H9 (cell line): ENCODE results near the gene LHFPL6. TPM values are rescaled to one million over a fixed set of nuclear protein-coding genes. Genes with fewer than 3 reads are reported as not detected.

Source experiments
- DNase-seq: peaks from one replicate; pipeline ENCODE4 v3.0.0-alpha.2; 2017
- H2AFZ ChIP-seq: one replicate; pipeline ENCODE4 v1.6.1; 2013; ENCODE audit warnings: mild to moderate bottlenecking, low read length, control low read depth, moderate library complexity
- H2AK5ac ChIP-seq: 2 replicates; pipeline ENCODE4 v1.6.1; 2013; ENCODE audit warnings: low read length, control low read depth, mixed read lengths; ENCODE audit not compliant: insufficient read length
- H2BK120ac ChIP-seq: one replicate; pipeline ENCODE4 v1.6.1; 2013; ENCODE audit warnings: low read depth, mild to moderate bottlenecking, low read length, control low read depth, inconsistent platforms; ENCODE audit not compliant: poor library complexity, severe bottlenecking
- H2BK12ac ChIP-seq: 2 replicates; pipeline ENCODE4 v1.6.1; 2013; ENCODE audit warnings: low read length, control low read depth, mixed read lengths, low read depth; ENCODE audit not compliant: insufficient read length
- H2BK15ac ChIP-seq: 2 replicates; pipeline ENCODE4 v1.6.1; 2013; ENCODE audit warnings: low read depth, low read length, control low read depth
- H2BK20ac ChIP-seq: one replicate; pipeline ENCODE4 v1.6.1; 2013; ENCODE audit warnings: low read depth, mild to moderate bottlenecking, low read length, control low read depth, inconsistent platforms; ENCODE audit not compliant: poor library complexity, severe bottlenecking
- H2BK5ac ChIP-seq: 2 replicates; pipeline ENCODE4 v1.6.1; 2013; ENCODE audit warnings: low read length, control low read depth, mixed read lengths; ENCODE audit not compliant: insufficient read length
- H3K14ac ChIP-seq: 2 replicates; pipeline ENCODE4 v1.6.1; 2013; ENCODE audit warnings: low read length, control low read depth; ENCODE audit not compliant: insufficient read depth
- H3K18ac ChIP-seq: 2 replicates; pipeline ENCODE4 v1.6.1; 2013; ENCODE audit warnings: low read depth, mild to moderate bottlenecking, mixed read lengths, low read length, control low read depth; ENCODE audit not compliant: insufficient read length
- H3K23ac ChIP-seq: 2 replicates; pipeline ENCODE4 v1.6.1; 2013; ENCODE audit warnings: low read length, control low read depth, mixed read lengths, low read depth; ENCODE audit not compliant: insufficient read length
- H3K23me2 ChIP-seq: 2 replicates; pipeline ENCODE4 v1.6.1; 2013; ENCODE audit warnings: low read depth, mild to moderate bottlenecking, mixed read lengths, low read length, control low read depth; ENCODE audit not compliant: insufficient read length, poor library complexity, severe bottlenecking
- H3K27ac ChIP-seq: 2 replicates; pipeline ENCODE4 v1.5.1; 2013; ENCODE audit warnings: low read length, control low read depth, mixed read lengths, low read depth; ENCODE audit not compliant: insufficient read length
- H3K27me3 ChIP-seq: 2 replicates; pipeline ENCODE4 v1.6.1; 2013; ENCODE audit warnings: low read length, control low read depth, inconsistent platforms; ENCODE audit not compliant: insufficient read depth
- H3K4ac ChIP-seq: 2 replicates; pipeline ENCODE4 v1.6.1; 2013; ENCODE audit warnings: low read depth, mild to moderate bottlenecking, control low read depth, inconsistent platforms, low read length, moderate library complexity
- H3K4me1 ChIP-seq: 2 replicates; pipeline ENCODE4 v1.6.1; 2013; ENCODE audit warnings: low read length, control low read depth, inconsistent platforms; ENCODE audit not compliant: insufficient read depth
- H3K4me2 ChIP-seq: 2 replicates; pipeline ENCODE4 v1.6.1; 2013; ENCODE audit warnings: low read length, control low read depth, mixed read lengths; ENCODE audit not compliant: insufficient read length, insufficient read depth
- H3K56ac ChIP-seq: 2 replicates; pipeline ENCODE4 v1.6.1; 2013; ENCODE audit warnings: low read depth, mild to moderate bottlenecking, mixed read lengths, low read length, control low read depth; ENCODE audit not compliant: insufficient read length
- H3K79me1 ChIP-seq: 2 replicates; pipeline ENCODE4 v1.6.1; 2013; ENCODE audit warnings: low read depth, mild to moderate bottlenecking, moderate library complexity, low read length, control low read depth, inconsistent platforms; ENCODE audit not compliant: insufficient read depth, poor library complexity, severe bottlenecking
- H3K79me2 ChIP-seq: 2 replicates; pipeline ENCODE4 v1.6.1; 2013; ENCODE audit warnings: low read length, control low read depth, inconsistent platforms; ENCODE audit not compliant: insufficient read depth
- H3K9ac ChIP-seq: 2 replicates; pipeline ENCODE4 v1.6.1; 2013; ENCODE audit warnings: low read length, control low read depth, mixed read lengths; ENCODE audit not compliant: insufficient read length; ENCODE audit errors: extremely low read depth
- H3K9me3 ChIP-seq: one replicate; pipeline ENCODE4 v1.6.1; 2013; ENCODE audit warnings: low read depth, low read length, inconsistent platforms; ENCODE audit not compliant: control insufficient read depth
- H3T11ph ChIP-seq: one replicate; pipeline ENCODE4 v1.6.1; 2013; ENCODE audit warnings: mild to moderate bottlenecking, low read length, control low read depth, inconsistent platforms
- H4K20me1 ChIP-seq: one replicate; pipeline ENCODE4 v1.6.1; 2013; ENCODE audit not compliant: control insufficient read depth, insufficient read length, insufficient read depth
- H4K5ac ChIP-seq: 2 replicates; pipeline ENCODE4 v1.6.1; 2013; ENCODE audit warnings: low read depth, mild to moderate bottlenecking, mixed read lengths, low read length, control low read depth; ENCODE audit not compliant: insufficient read length
- H4K8ac ChIP-seq: replicated peaks from 2 replicates; pipeline ENCODE4 v1.6.1; 2013; ENCODE audit warnings: low read length, control low read depth, mixed read lengths, low read depth; ENCODE audit not compliant: insufficient read length
- H4K91ac ChIP-seq: 2 replicates; pipeline ENCODE4 v1.6.1; 2013; ENCODE audit warnings: low read depth, mild to moderate bottlenecking, moderate library complexity, mixed read lengths, low read length, control low read depth; ENCODE audit not compliant: insufficient read length
- H3K27ac Mint-ChIP-seq, 3 experiments: 2 replicates in 2 of 3; 3 replicates in 1 of 3; pipeline ENCODE4 v1.8.0; 2020 to 2021; ENCODE audit warnings: mixed read lengths in 3 of 3, mild to moderate bottlenecking in 1 of 3, moderate library complexity in 1 of 3
- H3K27me3 Mint-ChIP-seq: 2 replicates; pipeline ENCODE4 v1.8.0; 2021; ENCODE audit warnings: low read depth, mild to moderate bottlenecking, moderate library complexity, mixed read lengths
- H3K36me3 Mint-ChIP-seq, 3 experiments: 2 replicates in 2 of 3; 3 replicates in 1 of 3; pipeline ENCODE4 v1.8.0; 2020 to 2021; ENCODE audit warnings: low read depth in 3 of 3, mixed read lengths in 3 of 3; ENCODE audit not compliant: insufficient read depth in 1 of 3
- H3K4me1 Mint-ChIP-seq, 2 experiments: 2 replicates each; pipeline ENCODE4 v1.8.0; 2020; ENCODE audit warnings: mixed read lengths in 2 of 2
- H3K4me3 Mint-ChIP-seq, 2 experiments: 2 replicates in 1 of 2; 3 replicates in 1 of 2; pipeline ENCODE4 v1.8.0; 2020 to 2021; ENCODE audit warnings: mild to moderate bottlenecking in 2 of 2, mixed read lengths in 2 of 2, moderate library complexity in 1 of 2
- H3K9me3 Mint-ChIP-seq, 2 experiments: 2 replicates in 1 of 2; 3 replicates in 1 of 2; pipeline ENCODE4 v1.8.0; 2020; ENCODE audit warnings: mild to moderate bottlenecking in 2 of 2, mixed read lengths in 2 of 2, moderate library complexity in 1 of 2
- WGBS: extraction: QIAGEN DNeasy Blood & Tissue Kit; methylation state at CpG from one replicate; pipeline ENCODE4 v1.1.7; 2013; ENCODE audit warnings: missing lambda C conversion rate, low lambda C conversion rate, mixed read lengths; ENCODE audit not compliant: insufficient read length; ENCODE audit errors: extremely low coverage; 5-methylcytosine and 5-hydroxymethylcytosine counted together
- total RNA-seq: library from RNA; stranded (reverse); gene quantifications from 2 replicates; pipeline ENCODE4 v1.2.1, GENCODE V29; 2021
- TF ChIP-seq, protein P1 (sequence below): fragments of 200-600 bp; sonication (generic); conservative IDR thresholded peaks from 3 replicates; pipeline ENCODE4 v1.8.0; 2021; ENCODE audit warnings: antibody characterized with exemption, mild to moderate bottlenecking

LHFPL6 gene
- total RNA-seq, 1 experiment from 2014 or later: 3.5 TPM

DNA sequence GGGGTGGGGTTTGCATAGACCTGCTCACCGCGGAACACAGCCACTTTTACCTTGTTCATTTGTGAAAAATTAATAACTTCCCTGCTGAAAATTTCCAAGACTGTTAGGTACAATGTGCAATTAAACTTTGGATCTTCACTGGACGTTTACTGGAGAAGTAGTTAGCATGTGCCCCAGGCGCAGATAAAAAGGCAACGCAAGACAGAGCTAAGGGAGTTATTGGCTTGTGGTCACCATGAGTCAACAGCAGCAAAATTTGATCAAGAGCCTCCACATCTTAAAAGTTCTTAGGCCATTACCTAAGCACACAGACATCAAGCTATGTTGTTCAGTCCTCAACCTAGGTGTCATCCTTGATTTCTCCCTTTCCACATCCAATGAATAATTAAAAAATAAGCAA is 257.0 kb downstream of the LHFPL6 start:
- Histone ChIP-seq H4K5ac (no peak overlapping the region), H3T11ph (no peak overlapping the region), H3K9ac (no peak overlapping the region), H3K4ac (no peak overlapping the region), H3K4me2 (no peak overlapping the region), H2BK5ac (no peak overlapping the region), H2BK15ac (no peak overlapping the region), H2BK20ac (no peak overlapping the region), H3K9me3 (no peaks in the 10 kb centered on the region), H2AFZ (no peak overlapping the region), H3K23ac (no peak overlapping the region), H4K8ac (no peak overlapping the region), H3K18ac (no peak overlapping the region), H3K27ac (no peak overlapping the region), H2AK5ac (no peak overlapping the region), H3K14ac (no peak overlapping the region), H3K23me2 (no peaks in the 10 kb centered on the region), H4K91ac (no peak overlapping the region), H3K4me1 (peaks cover 3% of the 10 kb centered on the region; the same call in 1 of the 2 replicates), H2BK12ac (no peak overlapping the region), H3K79me1 (no peaks in the 10 kb centered on the region), H2BK120ac (no peak overlapping the region), H3K79me2 (no peaks in the 10 kb centered on the region), H3K56ac (no peak overlapping the region), H3K27me3 (no peaks in the 10 kb centered on the region; the same call in 1 of the 2 replicates), H4K20me1 (no peaks in the 10 kb centered on the region)
- Mint-ChIP-seq H3K4me3 (no peak overlapping the region), H3K27ac (no peak overlapping the region), H3K4me1 (peaks cover 28 to 34% of the 10 kb centered on the region in 2 experiments), H3K36me3 (no peaks in the 10 kb centered on the region), H3K27me3 (peaks cover 73% of the 10 kb centered on the region), H3K9me3 (no peaks in the 10 kb centered on the region; a peak in 1 of 5 replicates)
- WGBS: no CpG with 5 or more reads among the region's 5 CpGs
- TF ChIP-seq, protein P1, sequence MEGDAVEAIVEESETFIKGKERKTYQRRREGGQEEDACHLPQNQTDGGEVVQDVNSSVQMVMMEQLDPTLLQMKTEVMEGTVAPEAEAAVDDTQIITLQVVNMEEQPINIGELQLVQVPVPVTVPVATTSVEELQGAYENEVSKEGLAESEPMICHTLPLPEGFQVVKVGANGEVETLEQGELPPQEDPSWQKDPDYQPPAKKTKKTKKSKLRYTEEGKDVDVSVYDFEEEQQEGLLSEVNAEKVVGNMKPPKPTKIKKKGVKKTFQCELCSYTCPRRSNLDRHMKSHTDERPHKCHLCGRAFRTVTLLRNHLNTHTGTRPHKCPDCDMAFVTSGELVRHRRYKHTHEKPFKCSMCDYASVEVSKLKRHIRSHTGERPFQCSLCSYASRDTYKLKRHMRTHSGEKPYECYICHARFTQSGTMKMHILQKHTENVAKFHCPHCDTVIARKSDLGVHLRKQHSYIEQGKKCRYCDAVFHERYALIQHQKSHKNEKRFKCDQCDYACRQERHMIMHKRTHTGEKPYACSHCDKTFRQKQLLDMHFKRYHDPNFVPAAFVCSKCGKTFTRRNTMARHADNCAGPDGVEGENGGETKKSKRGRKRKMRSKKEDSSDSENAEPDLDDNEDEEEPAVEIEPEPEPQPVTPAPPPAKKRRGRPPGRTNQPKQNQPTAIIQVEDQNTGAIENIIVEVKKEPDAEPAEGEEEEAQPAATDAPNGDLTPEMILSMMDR: no peak
- DNase-seq: no peak
